Choroid plexus epithelial cell (primary cell): ENCODE measurements around the gene KLHL25.

Experiments used
- DNase-seq: peaks from one replicate; pipeline ENCODE4 v3.0.0-alpha.2; 2010; ENCODE audit warnings: low read depth
- H3K4me3 ChIP-seq: 2 replicates; pipeline ENCODE4 v1.5.1; 2011; ENCODE audit warnings: low read depth, mild to moderate bottlenecking, control low read depth, low read length, moderate library complexity
- TF ChIP-seq, protein P1 (sequence below): conservative IDR thresholded peaks from 2 replicates; pipeline ENCODE4 v1.5.1; 2011; ENCODE audit warnings: low read depth, mild to moderate bottlenecking, control low read depth, inconsistent platforms, low read length, moderate library complexity

The KLHL25 gene

DNA sequence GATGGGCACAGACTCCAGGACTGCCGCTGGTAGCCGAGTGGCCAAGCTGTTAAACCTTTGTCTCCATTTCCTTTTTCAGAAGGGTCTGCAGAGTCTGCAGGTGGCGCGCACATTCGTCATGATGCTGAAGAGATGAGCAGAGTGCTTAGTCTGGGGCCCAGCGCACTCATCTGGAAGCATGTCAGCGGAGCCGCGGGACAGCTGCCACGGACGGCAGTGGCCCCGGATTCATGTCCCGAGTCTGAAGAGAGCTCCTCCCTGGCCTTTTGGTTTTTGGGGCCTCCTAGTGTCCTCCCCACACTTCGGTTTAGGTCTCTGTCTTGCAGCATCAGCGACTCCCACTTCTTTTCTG lies 42.6 kb downstream of the KLHL25 start:
- TF ChIP-seq, protein P1, sequence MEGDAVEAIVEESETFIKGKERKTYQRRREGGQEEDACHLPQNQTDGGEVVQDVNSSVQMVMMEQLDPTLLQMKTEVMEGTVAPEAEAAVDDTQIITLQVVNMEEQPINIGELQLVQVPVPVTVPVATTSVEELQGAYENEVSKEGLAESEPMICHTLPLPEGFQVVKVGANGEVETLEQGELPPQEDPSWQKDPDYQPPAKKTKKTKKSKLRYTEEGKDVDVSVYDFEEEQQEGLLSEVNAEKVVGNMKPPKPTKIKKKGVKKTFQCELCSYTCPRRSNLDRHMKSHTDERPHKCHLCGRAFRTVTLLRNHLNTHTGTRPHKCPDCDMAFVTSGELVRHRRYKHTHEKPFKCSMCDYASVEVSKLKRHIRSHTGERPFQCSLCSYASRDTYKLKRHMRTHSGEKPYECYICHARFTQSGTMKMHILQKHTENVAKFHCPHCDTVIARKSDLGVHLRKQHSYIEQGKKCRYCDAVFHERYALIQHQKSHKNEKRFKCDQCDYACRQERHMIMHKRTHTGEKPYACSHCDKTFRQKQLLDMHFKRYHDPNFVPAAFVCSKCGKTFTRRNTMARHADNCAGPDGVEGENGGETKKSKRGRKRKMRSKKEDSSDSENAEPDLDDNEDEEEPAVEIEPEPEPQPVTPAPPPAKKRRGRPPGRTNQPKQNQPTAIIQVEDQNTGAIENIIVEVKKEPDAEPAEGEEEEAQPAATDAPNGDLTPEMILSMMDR: no peak
- no peak for DNase-seq
- no peak overlapping the region for H3K4me3 ChIP-seq

GRCh38 chr15:85751291-85752123 lies 43.2 kb downstream of the KLHL25 start:
- DNase-seq: no peak
- no peak overlapping the region for H3K4me3 ChIP-seq
- TF ChIP-seq, protein P1: no peak

DNA sequence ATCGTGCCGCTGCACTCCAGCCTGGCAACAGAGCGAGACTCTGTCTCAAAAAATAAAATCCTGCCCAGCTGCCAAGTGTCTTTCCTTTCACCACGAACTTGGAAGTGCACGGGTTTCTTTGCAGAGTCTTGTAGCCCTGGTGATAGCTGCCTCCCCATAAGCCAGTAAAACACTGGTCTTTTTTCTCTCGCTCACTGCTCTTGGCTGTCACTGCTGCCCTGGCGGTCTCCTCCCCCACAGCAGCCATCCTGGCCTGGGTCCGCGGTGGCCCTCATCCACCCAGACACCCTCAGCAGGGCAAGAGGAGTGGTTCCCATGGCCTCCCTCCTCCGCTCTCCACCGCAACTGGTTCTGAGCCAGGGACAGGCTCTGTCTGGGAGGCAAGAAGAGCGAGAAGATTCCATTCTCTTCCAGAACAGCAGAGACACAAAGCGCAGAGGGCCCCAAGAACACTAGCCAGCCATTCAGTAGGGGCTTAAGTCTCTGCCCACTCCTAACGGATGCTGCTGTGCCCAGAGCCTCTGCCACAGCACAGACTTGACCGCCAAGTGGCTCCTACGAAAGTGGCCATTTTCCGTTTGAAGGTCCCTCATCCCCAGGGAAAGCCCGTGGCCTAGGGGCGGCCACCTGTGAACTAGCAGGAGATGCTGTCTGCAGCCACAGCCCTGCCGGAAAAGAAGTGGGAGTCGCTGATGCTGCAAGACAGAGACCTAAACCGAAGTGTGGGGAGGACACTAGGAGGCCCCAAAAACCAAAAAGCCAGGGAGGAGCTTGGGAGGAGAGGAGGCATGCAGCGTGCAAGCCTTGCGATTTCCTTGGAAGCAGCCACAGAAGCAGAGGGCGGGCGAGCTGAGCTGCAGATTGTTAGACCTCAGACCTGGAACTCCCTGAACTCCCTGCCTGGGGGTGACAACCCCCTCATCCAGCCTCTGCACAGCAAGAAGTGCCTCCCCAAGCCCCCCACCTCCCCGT lies 44.1 kb downstream of the KLHL25 start:
- TF ChIP-seq, protein P1: no peak
- DNase-seq: peak; percentile 57
- no peak overlapping the region for H3K4me3 ChIP-seq

DNA sequence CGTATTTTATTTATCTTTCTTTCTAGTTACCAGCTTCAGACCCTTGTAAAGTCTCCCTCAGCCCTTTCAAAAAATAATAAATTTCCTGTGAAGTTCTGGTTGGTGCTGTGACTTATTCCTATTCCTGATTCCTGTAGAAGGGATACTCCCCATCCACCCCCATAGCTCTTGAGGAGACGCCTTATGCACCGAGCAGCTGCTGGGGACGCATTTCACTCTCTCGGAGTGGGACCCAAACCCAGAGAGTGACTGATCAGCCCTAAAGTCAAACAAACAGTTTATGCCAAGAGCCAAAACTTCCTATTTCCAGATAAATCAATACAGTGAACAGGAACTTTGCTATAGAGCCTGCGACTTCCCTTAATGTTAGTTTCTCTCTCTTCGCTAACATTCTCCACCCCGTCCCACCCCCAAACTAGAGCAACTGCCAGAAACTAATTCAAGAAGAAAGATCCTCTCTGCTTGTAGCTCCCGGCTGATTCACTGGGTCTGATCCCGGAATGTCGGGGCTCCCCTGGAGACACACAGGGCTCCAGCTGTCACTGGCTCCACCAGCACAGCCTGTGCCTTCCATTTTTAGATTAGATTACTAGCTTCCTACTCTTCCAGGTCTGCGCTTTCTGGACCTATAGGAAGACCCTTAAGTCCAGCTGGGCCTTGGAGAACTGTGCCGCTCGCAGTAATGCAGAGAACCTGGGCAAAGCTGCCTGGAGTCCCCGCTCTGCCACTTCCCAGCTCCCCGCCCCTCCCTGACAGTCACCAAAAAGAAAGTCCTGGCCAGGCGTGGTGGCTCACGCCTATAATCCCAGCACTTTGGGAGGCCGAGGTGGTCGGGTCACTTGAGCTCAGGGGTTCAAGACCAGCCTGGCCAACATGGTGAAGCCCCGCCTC lies 45.2 kb downstream of the KLHL25 start:
- TF ChIP-seq, protein P1: no peak
- peak; percentile 37 for DNase-seq
- H3K4me3 ChIP-seq: no peak overlapping the region

DNA sequence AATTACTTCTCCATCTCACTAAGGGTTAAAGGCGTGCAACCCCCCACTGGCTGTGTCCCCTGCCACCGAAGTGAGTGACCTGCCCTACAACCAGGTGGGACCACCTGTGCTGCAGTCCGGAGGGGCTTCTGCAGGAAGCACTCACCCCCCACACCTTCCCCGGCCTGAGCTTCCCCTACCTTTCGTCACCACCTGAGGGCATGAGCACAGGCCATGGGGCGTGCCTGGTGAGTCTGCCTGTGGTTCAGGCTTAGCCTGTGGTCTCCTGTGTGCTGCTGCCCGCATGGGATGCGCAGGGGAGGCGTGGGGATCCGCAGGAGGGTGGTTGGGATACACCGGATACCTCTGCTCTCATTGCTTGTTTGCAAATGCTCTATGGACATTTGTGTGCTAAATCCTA lies 46.0 kb downstream of the KLHL25 start:
- no peak for DNase-seq
- no peak overlapping the region for H3K4me3 ChIP-seq
- TF ChIP-seq, protein P1: no peak

DNA sequence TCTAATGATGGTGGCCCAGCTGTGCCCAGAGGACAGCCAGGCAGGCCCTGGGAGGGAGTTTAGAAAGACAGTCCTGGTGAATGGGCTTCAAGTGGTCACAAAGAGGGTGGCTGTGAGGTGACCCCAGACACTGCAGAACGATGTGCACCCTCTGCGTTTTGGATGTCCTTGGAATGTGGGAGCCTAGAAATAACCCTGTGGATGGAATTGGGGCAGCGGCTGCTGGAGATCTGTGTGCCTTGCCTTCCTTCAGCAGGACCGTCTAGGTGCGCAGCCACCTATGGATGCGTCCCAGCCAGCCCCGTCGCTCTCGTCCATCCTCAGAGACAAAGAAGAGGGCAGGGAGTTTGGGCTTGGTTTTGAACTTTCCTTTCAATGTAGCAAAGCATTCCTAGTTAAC lies 46.5 kb downstream of the KLHL25 start:
- H3K4me3 ChIP-seq: no peak overlapping the region
- TF ChIP-seq, protein P1: no peak
- no peak for DNase-seq
